Stimulated activated CD8-positive, alpha-beta memory T cell treated with anti-CD3 and anti-CD28 coated beads, Interleukin-15, amount 100 ng/mL, for 4 hours (primary cell): ENCODE results near the gene RPS15.
"Not testable (repeated sequence)": the region's sequence is repeated elsewhere in the genome, so short reads cannot be mapped to it uniquely, and the experiment has no call there.

Experiments used
- DNase-seq, 2 donors: peaks; one replicate each; pipeline ENCODE4 v3.0.0-alpha.2; 2020; ENCODE audit warnings: low read depth in 2 of 2

RPS15 gene

GRCh38 chr19:1420085-1420484 lies 18.1 kb upstream of the RPS15 start:
- DNase-seq: not testable (repeated sequence)

DNA sequence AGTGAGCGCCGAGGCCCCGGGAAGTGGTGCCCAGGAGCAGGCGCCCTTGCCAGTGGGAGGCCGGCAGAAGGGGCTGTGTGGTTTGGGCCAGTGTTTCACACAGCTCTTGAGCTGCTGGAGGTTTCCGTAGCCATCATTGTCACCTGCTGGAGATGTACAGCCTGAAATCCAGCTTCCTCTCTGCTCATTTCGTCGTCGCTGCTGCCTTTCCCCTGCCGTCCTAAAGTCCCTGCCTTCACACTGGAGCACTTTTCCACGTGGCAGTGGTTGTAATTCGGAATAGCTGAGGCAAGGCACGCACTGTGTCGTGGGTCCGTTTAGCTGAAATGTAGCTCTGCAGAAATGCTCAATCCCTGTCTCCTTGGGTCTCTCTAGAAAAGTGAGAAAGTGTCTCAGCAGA lies 17.6 kb upstream of the RPS15 start:
- DNase-seq: no peak

DNA sequence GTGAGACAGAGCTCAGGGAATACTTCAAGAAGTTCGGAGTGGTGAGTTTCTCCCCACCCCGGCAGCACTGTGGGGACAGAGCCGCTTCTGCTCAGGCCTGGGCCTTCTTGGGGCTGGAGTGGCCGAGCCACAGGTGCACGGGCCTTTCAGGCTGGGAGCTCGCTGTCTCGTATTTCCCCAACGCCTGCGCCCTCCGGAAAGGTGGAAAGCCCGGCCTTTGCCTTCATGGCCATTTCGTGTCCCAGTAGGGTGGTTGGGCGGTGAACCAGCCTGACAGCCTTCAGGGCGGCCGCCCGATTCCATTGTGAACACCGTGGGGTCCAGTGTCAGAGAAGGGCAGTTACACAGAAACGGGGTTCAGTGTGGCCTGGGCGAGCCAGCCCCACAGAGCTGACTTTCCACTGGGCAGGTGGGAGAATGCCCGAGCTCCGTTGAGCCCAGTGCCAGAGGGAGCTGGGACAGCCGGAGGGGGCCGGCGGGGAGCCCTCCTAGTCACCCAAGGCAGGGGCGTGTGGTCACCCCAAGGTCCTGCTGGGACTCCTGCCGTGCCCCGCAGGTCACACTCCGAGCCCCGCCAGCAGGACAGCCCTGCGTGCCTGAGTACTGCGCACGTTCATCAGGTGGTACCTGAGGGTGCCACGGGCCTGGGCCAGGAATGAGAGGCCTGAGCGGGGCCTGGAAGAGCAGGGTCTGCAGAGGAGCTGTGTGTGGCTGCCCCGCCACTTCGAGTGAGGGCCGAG lies 16.8 kb upstream of the RPS15 start:
- no peak for DNase-seq

DNA sequence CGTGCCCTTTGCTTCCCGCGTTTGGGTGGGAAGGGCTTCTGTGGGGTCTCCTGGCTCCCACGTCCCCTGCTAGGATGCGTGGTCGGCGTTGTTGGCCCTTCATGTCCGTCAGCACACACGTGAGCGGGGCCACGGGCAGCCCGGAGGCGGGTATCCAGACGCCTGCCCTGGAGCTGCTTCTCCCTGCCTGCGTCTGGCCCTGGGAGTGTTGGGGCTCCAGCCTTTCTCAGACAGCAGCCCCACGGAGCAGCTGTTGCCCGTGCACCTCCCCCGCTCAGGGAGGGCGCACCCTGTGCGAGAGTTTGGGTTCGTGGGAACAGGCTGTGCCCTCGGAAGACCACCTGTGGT lies 16.3 kb upstream of the RPS15 start:
- no peak for DNase-seq

DNA sequence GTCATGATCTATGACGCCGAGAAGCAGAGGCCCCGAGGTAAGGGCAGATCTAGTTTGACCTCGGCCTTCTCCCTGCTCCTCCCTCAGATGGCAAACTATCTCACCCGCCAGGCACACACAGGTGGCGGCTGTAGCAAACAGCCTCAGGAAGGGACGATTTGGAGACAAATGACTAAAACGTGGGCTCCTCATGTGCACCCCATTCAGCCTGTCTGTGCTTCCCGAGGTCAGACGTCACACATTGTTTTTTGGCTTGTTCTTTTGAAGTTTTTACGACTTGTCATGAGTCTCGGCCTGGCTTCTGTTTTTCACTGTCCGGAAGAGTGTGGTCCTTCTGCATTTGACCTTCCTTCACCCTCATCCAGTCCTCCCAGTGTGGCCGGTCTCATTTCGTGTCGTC lies 15.8 kb upstream of the RPS15 start:
- no peak for DNase-seq

GRCh38 chr19:1422943-1423342 lies 15.3 kb upstream of the RPS15 start:
- no peak for DNase-seq

- DNase-seq: no peak
Observed at GRCh38 chr19:1423436-1424191, 14.6 kb upstream of the RPS15 start.

- DNase-seq: no peak
Observed at GRCh38 chr19:1424192-1424955, 13.8 kb upstream of the RPS15 start.

DNA sequence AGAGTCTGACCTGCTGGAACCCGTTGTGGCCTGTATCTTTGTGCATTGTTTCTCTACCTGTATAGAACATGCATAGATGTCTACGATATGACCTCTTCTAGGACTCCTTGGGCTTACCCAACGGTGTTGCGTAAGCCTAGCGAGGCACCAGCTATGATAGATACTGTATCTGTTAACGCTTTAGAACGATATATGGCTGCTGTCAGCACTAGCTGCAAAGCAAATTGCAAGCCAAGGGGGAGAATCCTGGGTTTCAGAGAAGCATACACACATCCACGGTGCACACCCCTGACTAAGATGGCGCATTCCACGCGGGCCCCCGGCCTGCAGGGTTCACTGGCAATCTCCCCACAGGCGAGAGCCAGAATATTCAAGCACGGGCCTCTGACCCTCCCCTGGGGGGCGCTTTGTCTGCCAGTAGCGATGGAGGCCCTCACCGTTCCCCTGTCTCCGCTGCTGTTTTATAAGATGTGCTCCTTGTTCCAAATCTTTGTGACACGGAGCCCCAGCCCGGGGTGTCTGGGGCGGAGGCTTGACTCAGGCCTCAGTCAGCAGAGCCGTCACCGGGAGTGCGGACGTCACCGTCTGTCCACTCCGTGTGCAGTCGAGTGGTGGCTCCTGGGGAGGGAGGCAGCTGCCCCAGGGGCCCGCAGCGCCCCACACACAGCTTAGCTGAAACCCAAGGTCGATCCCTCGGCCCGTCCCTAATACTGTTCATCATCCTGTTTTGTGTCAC lies 12.9 kb upstream of the RPS15 start:
- no peak for DNase-seq

DNA sequence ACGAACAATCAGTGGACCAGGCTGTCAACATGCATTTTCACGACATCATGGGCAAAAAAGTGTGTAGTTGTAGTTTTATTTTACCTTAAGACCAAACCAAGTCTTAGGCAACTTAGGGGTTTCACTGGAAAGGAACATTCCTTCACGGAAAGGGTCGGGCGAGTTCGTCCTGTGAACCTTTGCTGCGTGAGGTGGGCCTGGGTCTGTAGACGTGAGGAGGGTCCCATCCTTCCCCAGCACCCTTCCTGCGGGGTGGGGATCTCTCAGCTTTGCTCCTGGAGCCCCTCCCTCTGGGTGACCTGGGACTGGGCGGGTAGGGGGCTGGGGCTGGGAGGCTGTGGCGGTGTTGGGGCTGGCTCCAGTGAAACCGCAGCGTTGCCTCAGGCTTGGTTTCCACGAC lies 12.3 kb upstream of the RPS15 start:
- no peak for DNase-seq

DNA sequence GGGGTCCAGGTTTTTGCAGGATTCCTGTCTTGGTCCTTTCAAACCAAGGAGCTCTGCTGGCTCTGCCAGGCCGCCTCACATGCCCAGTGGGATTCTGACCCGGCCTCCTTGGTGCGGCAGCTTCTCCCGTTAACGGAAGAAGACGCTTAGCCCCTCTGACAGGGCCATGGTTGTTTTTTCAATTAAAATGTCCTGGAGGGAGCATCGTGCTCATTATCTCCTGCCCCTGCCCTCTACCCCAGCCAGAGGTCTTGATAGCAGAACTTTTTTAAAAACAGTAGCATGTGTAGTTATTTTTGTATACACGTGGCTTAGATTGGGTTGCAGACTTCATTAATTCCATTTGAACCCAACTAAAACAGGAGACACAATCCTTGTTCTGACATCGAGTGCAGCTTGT lies 11.5 kb upstream of the RPS15 start:
- no peak for DNase-seq

DNA sequence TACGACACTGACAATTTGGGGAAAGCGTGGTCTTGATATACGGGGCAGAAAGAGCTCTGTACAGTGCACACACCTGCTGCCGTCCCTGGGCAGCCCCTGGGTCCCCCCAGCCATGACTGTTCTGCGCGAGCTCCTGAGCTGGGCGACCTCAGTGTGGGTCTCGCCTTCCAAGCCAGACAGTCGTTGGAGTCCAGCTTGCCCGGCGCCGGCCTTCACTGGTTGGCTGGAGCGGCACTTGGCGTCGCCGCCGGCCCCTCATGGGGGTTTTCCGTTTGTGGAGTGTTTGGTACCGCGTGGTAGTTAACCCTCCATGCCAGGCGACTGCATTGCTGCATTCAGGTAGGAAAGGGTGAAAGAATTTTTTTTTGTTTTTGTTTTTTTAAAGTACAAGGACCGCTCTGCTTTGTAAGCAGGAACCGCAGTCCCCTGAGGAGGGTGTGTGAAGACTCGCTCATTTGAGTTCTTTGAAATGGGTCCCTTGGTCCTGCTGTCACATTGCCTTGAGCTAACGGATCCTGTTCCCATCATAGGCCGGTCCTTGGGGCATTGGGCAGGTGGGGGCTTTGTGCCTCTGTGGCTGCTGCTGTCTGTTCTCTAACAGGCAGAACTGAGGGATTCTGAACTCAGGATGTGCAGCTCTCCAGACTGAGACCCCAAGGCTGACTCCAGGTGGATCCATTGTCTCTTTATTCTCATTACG lies 10.8 kb upstream of the RPS15 start:
- DNase-seq: no peak

GRCh38 chr19:1428738-1429391 lies 9.3 kb upstream of the RPS15 start:
- DNase-seq: no peak

DNA sequence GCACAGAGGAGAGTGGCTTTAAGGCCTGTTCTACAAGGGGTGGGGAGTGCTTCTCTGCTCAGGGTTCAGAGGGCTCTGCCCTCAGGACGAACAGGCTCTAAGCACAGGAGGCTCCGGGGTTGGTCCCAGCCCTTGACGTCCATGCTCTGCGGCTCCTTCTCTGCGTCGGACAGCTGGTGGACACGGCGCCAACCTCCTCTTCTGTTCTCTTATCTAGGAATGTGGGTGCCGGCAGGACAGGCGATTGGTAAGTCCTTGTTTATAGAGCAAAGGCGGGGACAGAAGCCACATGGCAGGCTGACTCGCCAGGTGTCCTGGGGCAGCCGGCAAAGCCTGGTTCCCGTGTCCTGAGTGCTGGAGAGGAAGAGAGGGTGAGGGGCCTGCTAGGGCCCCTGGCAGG lies 8.4 kb upstream of the RPS15 start:
- DNase-seq: no peak

DNA sequence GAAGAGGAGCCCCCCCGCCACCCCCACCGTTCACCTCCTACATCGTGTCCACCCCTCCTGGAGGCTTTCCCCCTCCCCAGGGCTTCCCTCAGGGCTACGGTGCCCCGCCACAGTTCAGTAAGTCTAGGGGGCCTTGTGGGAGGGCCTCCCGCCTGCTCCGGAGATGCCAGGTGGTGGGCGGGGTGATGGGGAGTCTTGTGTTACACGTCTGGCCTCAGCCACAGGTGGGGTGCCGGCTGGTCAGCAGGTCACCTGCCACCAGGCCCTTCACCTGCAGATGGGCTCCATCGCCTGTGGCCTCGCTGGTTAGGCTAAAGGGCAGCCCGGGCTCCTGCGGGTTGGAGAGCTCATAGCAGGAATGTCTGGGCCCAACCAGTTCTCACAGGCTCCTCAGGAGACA lies 8.0 kb upstream of the RPS15 start:
- DNase-seq: no peak

- no peak for DNase-seq
Observed at GRCh38 chr19:1431759-1432506, 6.3 kb upstream of the RPS15 start.

- DNase-seq: no peak
Observed at GRCh38 chr19:1432507-1432887, 5.7 kb upstream of the RPS15 start.

DNA sequence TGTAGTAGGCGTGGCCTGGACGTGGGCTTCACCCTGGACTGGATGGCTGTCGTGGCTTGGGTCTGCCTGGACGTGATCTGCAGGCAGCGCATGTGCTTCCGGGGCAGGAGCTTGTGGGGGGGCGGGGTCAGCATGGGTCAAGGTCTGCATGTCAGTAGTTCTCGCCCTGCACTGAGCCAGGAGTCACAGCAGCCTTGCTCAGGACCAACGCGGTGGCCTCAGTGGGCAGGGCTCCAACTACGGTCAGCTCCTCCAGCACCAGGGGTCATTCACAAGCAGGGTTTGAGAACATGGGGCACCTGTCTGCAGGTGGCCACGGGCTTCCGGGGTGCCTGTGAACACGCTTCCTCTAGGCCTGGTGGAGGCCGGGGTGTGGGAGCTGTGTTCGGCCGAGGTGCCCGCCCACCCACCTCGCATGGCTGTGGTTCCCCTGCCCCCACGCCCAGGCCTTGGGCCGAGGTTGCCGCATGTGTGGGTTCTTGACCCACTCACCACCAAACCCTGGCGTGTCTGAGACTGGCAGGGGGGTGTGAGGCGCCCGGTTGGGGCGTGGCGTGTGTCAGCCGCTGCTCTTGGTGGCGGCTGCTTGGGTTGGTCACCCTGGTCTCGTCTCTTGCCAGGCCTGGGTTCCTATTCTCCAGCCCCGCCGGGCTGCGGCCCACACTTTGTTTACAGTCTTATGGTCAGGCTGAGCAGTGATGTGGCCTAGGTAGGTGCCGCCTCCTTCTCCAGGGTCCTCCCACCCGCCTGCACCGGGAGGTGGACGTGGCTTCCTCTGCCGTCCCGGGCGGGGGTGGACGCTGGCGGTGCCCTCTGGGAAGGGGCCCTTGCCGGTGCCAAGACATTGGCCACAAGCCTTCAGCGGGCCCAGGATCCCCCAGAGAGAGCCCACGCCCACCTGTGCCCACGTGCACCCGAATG lies 4.8 kb upstream of the RPS15 start:
- DNase-seq: no peak

- no peak for DNase-seq
Observed at GRCh38 chr19:1434040-1434366, 4.2 kb upstream of the RPS15 start.
